Ovary (tissue), 3 donors: ENCODE measurements around the gene GABRD.

ENCODE experiments used
- CTCF ChIP-seq, 3 donors: fragments of 450-650 bp in 2 of 3; fragments of 200-600 bp in 1 of 3; IDR thresholded peaks; one replicate each; pipeline versions ENCODE4 v1.5.1 to v1.8.0; 2016 to 2022; ENCODE audit warnings: antibody characterized with exemption in 3 of 3, mild to moderate bottlenecking in 1 of 3
- EP300 ChIP-seq: sonication (generic); formaldehyde crosslinking; IDR thresholded peaks from one replicate; pipeline ENCODE4 v1.6.1; 2017; ENCODE audit warnings: antibody characterized with exemption
- POLR2A ChIP-seq: fragments of 450-650 bp; IDR thresholded peaks from one replicate; pipeline ENCODE4 v1.6.1; 2017; ENCODE audit warnings: antibody characterized with exemption, mild to moderate bottlenecking, moderate library complexity
- donor health status: DM: no; HTN: no; CAD: no.

GRCh38 chr1:2074944-2075740 lies 56.0 kb downstream of the GABRD start:
- no peak for TF ChIP-seq CTCF (IDR thresholded peaks at IDR 0.05)
- TF ChIP-seq POLR2A, result no peak
- no peak for TF ChIP-seq EP300
